Activated gamma-delta T cell treated with anti-CD3 and anti-CD28 coated beads, Interleukin-2, amount 50 U/mL, for 16 hours (primary cell): ENCODE data around the gene CAPN5.
"Not testable (repeated sequence)": the region's sequence is repeated elsewhere in the genome, so short reads cannot be mapped to it uniquely, and the experiment has no call there.

Source experiments
- DNase-seq: peaks from one replicate; pipeline ENCODE4 v3.0.0-alpha.2; 2020; ENCODE audit warnings: low read depth

The CAPN5 gene

GRCh38 chr11:77084581-77085191, 17.9 kb downstream of the CAPN5 start:
- no peak for DNase-seq

- DNase-seq, result no peak
Observed at GRCh38 chr11:77085652-77086051, 18.9 kb downstream of the CAPN5 start.

GRCh38 chr11:77086521-77087472, 20.0 kb downstream of the CAPN5 start:
- DNase-seq, result no peak

GRCh38 chr11:77087723-77088225, 21.0 kb downstream of the CAPN5 start:
- no peak for DNase-seq

GRCh38 chr11:77088236-77089003, 21.6 kb downstream of the CAPN5 start:
- DNase-seq, result no peak

GRCh38 chr11:77089004-77089545, 22.3 kb downstream of the CAPN5 start:
- DNase-seq, result no peak

- no peak for DNase-seq
Observed at GRCh38 chr11:77090046-77090372, 23.2 kb downstream of the CAPN5 start.

GRCh38 chr11:77090373-77091111, 23.8 kb downstream of the CAPN5 start:
- DNase-seq, result no peak

- DNase-seq, result peak; percentile 65
Observed at GRCh38 chr11:77091146-77091940, 24.6 kb downstream of the CAPN5 start.

- DNase-seq, result no peak
Observed at GRCh38 chr11:77092382-77092781, 25.6 kb downstream of the CAPN5 start.

GRCh38 chr11:77093056-77093891, 26.5 kb downstream of the CAPN5 start:
- DNase-seq, result no peak

- no peak for DNase-seq
Observed at GRCh38 chr11:77093987-77094840, 27.4 kb downstream of the CAPN5 start.

- no peak for DNase-seq
Observed at GRCh38 chr11:77094841-77095365, 28.1 kb downstream of the CAPN5 start.

- DNase-seq, result no peak
Observed at GRCh38 chr11:77095551-77096490, 29.1 kb downstream of the CAPN5 start.

- no peak for DNase-seq
Observed at GRCh38 chr11:77096591-77097019, 29.8 kb downstream of the CAPN5 start.

- DNase-seq, result not testable (repeated sequence)
Observed at GRCh38 chr11:77097180-77097579, 30.4 kb downstream of the CAPN5 start.
